GM12891 (cell line): Measurements from ENCODE around the gene LMCD1.

Experiments used
- PAX5 ChIP-seq: IDR thresholded peaks from 2 replicates; pipeline ENCODE4 v1.6.1; 2011; ENCODE audit warnings: low read length, moderate library complexity, mild to moderate bottlenecking; ENCODE audit not compliant: insufficient read depth, severe bottlenecking
- POLR2A ChIP-seq: IDR thresholded peaks from 2 replicates; pipeline ENCODE4 v1.6.1; 2011; ENCODE audit warnings: low read depth, low read length, control low read depth
- POLR2AphosphoS5 ChIP-seq: IDR thresholded peaks from 2 replicates; pipeline ENCODE4 v1.6.1; 2011; ENCODE audit warnings: low read depth, low read length, control low read depth
- SPI1 ChIP-seq: IDR thresholded peaks from 2 replicates; pipeline ENCODE4 v1.6.1; 2011; ENCODE audit warnings: low read depth, low read length, control low read depth
- TAF1 ChIP-seq: IDR thresholded peaks from 2 replicates; pipeline ENCODE4 v1.6.1; 2011; ENCODE audit warnings: low read depth, low read length, control low read depth

GRCh38 chr3:8608041-8608790 is 106.6 kb downstream of the LMCD1 start:
- TF ChIP-seq POLR2A (no peak), POLR2AphosphoS5 (no peak), TAF1 (no peak), SPI1 (no peak), PAX5 (no peak)
